IPS DF 4.7 (cell line): ENCODE data around the gene ZDHHC7.
"Not testable (repeated sequence)": the region's sequence is repeated elsewhere in the genome, so short reads cannot be mapped to it uniquely, and the experiment has no call there.

ENCODE experiments used
- DNase-seq: peaks from one replicate; pipeline ENCODE4 v3.0.0-alpha.2; 2013; ENCODE audit warnings: low spot score; ENCODE audit errors: extremely low read depth

ZDHHC7 gene

DNA sequence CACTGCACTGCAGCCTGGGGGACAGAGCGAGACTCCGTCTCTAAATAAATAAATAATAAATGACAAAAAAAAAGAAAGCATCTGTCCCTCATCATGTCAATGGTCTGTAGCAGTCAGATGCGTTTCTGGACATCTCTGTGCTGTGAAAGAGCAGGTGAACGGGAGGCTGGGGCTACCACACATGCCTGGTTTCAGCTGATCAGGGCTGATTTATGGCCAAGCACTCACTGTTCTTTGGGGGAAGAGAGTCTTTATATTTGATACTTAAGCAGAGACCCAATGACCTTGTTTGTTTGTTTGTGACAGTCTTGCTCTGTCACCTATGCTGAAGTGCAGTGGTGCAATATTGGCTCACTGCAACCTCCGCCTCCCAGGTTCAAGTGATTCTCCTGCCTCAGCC is 33.7 kb upstream of the ZDHHC7 start:
- no peak for DNase-seq

- no peak for DNase-seq
These were observed 31.3 kb upstream of the ZDHHC7 start for GRCh38 chr16:85042606-85043005.

- no peak for DNase-seq
These were observed 30.8 kb upstream of the ZDHHC7 start for GRCh38 chr16:85042167-85042526.

DNA sequence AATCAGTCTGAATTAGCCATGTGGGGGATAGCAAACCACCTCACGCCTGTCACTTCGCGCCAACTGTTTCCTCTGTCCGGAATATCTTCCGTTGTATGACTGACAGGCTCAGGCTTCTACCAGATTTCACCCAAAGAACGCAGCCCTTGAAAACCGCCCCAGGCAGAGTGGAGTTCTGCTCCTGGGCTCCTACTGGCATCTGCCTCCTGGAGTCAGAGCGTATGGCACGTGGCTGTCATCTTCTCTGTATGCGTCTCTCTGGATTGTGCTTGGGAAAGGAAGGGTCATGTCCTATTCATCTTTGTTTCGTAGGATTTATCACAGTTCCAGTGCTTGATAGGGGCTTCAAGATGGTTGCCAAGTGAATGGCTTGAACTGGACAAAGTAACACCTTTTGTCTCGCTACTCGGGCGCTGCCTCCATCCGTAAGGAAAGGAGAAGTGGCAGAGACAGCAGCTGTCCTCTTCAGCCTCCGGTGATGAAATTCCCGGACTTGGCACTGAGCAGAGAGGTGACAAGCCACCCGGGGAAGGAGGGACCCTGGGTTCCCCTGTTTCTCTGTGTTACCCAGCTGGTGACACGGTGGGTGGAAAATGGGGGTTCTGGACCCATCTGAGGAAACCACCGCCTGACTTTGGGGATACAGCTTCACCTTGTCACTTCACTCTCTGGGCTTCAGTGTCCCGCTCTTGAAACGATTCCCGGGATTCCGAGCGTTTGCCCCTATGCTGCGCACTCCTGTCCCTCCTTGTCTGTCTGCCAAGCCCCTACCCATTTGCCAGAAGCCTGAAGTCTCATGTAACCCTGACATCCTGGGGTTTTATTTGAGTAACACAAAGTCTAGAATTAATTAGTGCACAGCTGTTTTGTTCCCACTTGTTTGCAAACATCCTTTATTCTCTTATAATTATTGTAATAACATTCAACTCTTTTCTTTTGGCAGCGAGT is 30.2 kb upstream of the ZDHHC7 start:
- no peak for DNase-seq

DNA sequence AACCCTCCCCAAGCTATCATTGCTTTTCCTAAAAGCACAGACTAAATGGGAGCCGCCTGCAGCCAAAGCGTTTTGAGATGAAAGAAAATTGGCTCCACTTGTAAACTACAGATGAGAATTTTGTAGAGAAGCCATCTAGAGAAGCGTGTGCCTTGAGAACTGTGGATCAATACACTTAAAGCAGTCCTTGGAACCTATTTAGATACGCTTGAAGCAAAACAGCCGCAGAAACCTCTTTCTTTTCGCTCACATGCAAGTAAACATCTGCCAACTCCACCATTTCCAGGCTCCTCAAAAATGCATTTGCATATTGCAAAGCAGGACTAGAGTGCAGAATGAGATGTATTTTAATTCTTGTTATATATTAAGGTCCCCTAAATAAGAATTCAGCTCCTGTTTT is 29.4 kb upstream of the ZDHHC7 start:
- no peak for DNase-seq

GRCh38 chr16:85037721-85038120 is 26.4 kb upstream of the ZDHHC7 start:
- no peak for DNase-seq

GRCh38 chr16:85037050-85037410 is 25.7 kb upstream of the ZDHHC7 start:
- no peak for DNase-seq

- no peak for DNase-seq
These were observed 25.1 kb upstream of the ZDHHC7 start for GRCh38 chr16:85036236-85037049.

DNA sequence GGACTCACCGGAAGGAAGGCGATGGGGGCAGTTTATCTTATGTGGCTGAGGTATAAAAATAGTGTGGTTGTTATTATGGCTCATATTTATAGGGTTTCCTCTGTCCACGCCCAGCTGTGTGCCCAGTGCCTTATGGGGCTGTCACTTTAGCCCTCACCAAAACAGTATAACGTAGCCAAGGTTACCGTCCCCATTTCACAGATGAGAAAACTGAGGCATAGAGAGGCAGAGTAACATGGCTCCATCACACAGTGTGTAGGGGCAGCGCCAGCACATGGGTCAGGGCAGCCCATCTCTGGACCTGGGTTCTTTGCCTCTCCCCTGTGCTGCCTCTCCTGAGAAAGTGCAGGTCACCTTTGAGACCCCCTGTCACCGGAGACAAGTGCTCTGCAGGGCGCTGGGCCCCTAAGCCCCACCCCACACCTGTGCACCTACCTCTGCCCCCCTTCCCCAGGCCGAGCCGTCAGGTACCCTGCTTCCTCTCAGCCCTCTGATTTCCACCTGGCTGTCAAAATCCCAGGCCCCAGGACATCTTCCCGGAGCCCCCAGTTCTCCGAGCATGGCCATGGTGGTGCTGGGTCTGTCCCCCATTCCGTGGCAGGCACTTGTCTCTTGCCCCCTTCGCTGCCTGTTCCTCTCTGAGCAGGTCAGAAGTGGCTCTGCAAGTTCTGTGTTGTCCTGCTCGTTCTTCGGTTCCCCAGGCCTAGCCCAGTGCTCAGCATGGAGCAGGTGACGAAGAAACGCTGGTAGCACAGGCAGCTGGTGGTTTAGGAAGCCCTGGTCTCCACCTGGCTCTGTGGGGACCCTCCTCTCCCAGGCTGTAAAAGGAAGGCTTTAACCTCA is 23.5 kb upstream of the ZDHHC7 start:
- no peak for DNase-seq

DNA sequence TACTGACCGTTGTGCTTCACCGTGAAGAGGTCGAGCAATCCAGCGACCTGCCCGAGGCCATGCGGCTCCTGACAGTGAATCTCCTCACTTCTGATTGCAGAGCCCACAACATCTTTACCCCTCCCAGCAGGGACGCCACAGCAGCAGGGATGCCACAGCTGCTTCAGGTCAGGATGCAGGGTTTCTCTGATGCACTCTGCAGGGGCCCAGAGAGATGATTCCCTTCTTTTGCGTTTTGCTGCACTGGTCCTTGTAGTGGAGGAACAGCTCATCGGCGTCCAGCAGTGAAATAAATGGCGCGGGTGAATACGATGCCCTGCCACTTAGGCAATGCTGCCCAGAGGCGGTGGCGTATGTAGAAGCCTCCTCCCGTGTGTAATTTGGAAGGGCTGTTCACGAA is 21.8 kb upstream of the ZDHHC7 start:
- DNase-seq: no peak

GRCh38 chr16:85032187-85032586 is 20.9 kb upstream of the ZDHHC7 start:
- DNase-seq: not testable (repeated sequence)

- no peak for DNase-seq
These were observed 20.1 kb upstream of the ZDHHC7 start for GRCh38 chr16:85031451-85031850.

DNA sequence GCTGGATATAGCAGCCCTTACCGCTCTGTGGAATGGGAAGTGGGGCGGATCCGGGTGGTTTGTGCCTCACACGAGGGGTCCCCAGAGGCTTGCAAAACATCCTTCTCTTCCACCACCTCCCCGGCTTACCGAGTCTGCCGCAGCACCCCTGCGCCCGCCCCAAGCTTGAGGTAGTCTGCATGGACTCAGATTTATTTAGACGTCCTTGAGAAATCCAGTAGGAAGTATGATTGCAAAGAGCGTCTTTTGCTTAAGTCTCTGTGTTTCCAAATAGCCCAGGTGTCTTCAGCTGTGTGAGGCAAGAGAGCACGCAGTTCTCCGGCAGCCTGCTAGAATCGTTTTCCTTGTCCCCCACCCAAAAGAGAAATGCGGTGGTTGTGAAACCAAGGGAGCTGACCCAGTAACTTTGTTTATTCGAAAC is 18.7 kb upstream of the ZDHHC7 start:
- DNase-seq: no peak

DNA sequence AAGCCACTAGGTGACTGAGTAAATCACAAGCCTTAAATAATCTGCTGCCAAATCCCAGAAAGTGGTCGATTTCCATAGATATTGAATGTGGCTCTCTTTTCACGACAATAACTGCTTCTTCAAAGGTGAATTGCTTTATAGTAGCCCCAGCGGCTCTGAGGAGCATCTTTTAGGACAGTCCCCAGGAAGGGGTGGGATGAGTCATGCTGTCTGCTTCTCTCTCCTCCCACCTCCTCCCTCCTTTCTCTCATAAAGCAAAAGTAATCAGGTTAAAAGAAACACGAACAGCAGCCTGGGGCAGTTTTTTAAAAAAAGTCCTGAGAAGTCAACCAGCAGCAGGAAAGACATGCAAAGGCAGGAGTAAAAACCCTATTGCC is 18.1 kb upstream of the ZDHHC7 start:
- DNase-seq: no peak

DNA sequence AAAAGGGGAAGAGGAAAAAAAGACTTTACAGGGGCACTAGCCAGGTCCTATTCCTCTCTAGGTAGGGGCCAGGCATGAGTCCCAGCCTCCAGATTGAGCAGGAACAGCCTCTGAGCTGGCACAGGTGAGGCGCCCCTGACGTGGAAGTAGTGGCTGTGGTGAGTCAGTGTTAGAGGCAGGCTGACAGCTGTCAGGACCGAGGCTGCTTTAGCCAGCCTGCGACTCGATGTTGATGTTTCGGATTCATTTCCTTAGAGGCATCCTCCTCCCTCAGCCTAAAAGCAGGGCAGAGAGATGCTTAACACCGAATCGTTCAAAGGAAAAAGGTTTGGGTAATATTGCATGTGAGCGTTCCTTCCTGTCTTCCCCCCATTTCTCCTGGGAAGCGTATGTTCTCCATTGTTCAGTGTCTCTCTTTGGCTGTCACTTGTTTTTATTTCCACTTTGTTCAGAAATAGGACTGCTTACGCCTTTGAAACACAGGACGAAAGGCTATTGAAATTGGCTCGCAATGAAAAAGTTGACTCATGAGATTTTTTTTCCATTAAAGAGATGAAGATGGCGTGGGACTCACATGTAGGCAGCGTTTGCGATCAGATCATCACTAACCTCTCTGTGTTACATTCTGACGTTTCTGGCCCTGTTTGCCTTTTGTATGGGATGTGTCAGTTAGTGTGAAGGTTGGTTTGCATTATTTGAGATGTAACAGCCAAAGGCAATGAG is 17.5 kb upstream of the ZDHHC7 start:
- no peak for DNase-seq

DNA sequence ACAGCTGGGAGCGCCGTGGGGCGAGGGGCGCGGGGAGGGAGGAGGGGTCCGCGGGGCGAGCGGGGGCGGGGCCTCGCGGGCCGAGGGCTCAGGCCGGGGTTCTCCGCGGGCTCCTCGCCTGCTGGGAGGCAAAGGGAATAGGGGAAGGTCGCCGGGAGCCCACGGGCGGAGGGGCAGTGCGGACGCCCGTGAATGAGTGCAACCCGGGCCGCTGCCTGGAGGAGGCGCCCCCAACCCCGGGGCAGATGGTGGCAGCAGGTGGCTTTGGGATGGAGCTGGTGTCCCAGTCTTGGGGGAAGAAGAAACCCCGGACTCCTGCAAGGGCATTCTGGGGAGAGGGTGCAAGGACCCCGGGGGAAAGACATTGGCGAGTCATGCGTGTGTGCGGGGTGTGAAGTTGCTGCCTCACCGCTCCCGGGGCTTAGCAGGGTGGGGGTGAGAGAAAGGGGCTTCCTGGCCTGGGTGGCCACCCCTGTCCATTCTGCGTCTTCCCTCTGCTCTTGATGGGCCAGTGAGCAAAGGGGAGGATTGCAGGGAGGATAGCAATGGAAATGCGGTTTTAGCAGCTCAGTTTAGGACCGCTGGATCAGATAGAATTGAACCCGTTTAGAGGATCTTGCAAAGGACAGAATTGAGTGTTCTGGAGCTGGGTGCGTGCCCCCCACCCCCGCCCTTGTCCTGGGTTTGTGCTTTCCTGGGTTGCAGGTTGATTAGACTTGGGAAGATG is 16.8 kb upstream of the ZDHHC7 start:
- no peak for DNase-seq

DNA sequence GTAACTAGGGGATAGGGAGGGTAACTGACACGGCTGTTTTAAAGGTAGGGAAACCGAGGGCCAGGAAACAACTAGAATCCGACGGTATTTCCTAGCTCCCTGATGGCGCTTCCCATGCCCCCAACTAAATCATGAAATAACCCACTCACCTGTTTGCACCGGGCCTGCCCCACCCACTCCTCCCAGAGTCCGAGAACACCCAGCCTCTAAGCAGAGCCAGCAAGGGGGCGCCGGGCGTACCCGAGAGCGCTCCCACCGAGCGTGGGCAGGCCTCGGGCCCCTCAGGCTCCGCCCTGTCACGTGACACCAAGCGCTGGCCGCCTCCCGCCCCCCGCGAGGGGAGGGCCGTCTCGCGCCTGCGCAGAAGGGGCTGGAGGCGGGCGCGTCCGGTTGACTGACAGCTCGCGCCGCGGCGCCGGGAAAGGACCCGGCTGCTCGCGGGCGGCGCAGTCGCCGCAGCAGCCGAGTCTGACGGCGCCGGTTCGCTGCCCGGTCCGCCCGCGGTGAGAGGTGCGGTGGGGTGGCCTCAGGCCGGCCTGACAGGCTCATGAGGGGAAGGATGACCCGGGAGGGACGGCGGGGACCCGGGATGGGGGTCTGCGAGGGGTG is 16.1 kb upstream of the ZDHHC7 start, which contains the start of gene KIAA0513:
KIAA0513 (plus strand) TSS at position 447 of the 609 bp plus-strand sequence. CDS start 39,277 bp downstream, outside the sequence.
- DNase-seq: no peak

DNA sequence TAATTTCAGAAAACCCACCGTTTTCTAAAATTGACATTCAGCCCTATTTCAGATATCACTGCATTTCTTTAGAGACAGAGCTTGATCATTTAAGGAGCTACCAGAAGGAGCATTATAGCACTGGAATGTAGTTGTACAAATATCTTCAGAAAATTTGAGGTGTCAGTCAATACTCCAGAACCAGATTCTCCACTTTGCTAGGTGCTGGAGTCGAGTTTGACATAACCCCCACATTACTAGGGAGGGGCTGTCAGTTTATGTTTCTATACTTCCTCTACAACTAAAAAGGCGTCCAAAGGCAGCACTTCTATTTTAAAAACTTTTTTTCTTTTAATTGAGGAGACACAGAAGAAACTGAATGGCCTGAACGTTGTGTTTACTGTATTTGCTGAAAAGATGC is 15.4 kb upstream of the ZDHHC7 start:
- DNase-seq: no peak

DNA sequence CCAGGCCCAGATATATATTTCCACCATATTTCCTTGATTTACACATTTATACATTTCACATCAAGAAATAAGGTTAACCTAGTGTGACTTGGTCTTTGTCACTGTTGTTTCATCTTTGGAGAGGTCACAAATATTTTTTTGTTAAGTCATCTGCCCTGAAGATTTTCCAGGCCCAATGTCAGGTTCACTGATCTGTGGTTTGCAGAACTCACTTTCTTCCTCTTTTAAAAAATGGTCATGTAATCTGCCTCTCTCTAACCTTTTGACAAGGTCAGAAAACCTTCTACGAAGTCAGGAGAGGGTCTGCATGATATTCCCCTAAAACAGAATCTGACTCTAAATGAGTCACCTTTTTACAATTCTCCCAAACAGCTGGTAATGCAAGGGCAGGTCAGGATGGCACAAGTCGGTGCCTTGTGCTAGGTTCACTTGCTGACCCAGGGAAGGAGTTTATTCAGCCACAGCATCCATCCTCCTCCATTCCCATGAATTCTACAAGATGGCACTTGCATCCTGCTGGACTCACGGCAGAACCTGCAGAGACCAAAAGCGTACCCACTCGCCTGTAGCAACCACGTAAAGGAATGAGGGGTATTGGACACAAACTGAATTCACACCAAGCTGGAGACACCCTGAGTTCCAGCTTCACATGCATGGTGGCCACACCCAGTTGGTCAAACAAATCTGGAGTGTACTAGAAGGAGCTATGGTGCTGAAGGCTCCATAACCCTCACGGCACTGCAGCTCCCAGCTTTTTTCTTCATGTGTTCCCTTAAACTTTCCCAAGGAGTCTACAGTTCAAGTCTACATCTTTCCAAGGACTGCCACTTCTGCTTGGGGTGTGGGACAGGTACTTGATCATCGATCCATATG is 14.7 kb upstream of the ZDHHC7 start:
- DNase-seq: no peak
